Measurements from ENCODE around the gene SPACA6.

The SPACA6 gene

DNA sequence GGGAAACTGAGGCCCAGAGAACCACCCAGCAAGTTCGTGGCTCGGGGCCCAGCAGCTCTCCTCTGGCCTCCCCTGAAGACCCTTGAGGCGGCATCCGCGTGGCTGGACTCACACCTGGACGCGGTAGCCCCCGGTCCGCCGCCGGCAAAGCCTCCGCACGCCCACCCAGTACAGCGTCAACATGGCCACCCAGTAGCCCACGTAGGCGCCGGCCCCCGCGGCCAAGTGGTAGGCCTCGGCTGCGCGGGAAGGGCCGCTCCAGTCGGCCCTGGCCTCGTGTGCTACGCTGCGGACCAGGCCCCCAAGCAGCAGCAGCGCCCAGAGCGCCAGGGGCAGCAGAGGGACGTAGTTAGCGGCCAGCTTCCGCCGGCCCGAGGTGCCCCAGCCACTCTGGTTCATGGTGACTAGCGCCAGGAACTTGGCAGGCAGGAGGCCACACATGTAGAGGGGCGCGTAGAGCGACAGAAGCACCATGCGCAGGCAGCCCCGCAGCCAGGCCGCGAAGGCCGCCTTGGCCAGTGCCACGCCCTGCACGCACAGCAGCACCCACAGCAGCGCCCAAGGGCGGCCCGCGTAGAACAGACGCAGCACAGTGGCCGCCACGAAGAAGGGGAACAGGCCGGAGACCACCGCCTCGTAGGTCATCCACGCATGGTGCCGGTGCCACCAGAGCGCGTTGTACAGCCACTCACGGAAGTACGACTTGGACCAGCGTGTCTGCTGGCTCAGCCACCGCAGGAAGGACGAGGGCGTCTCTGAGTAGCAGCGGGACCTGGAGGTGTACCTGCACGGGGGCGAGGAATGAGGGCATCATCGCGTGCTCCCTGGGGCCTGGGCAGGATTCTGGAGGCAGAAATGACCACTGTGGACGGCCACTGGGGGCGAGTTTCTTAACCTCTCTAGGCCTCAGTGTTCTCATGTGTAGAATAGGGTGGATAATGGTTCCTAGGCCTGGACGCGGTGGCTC, 20.5 kb downstream of the SPACA6 start:
- no peak overlapping the region for H3K4me3 ChIP-seq (ENCODE audit: low read depth, low read length)
- TF ChIP-seq, protein P1, sequence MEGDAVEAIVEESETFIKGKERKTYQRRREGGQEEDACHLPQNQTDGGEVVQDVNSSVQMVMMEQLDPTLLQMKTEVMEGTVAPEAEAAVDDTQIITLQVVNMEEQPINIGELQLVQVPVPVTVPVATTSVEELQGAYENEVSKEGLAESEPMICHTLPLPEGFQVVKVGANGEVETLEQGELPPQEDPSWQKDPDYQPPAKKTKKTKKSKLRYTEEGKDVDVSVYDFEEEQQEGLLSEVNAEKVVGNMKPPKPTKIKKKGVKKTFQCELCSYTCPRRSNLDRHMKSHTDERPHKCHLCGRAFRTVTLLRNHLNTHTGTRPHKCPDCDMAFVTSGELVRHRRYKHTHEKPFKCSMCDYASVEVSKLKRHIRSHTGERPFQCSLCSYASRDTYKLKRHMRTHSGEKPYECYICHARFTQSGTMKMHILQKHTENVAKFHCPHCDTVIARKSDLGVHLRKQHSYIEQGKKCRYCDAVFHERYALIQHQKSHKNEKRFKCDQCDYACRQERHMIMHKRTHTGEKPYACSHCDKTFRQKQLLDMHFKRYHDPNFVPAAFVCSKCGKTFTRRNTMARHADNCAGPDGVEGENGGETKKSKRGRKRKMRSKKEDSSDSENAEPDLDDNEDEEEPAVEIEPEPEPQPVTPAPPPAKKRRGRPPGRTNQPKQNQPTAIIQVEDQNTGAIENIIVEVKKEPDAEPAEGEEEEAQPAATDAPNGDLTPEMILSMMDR (IDR thresholded peaks at IDR 0.05; ENCODE audit: low read depth, low read length, missing control alignments): no peak
- DNase-seq (ENCODE audit: low read depth): no peak

DNA sequence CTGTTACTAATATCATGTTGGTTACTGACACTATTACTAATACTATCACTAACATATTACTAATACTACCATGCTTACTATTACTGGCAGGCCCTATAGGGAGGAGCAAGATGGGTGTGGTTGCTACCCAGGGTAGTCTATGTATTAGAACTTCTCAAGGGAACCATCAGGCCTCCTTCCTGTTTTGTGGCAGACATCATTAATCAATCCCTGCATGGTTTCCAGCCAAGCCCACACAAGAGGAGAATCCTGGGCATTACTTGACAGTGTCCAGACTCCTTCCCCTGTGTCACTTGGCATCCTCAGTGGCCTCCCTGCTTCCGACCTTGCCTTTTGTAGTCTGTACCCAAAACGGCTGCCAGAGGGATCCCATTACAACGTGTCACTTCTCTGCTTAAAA, 21.7 kb downstream of the SPACA6 start:
- TF ChIP-seq, protein P1 (IDR thresholded peaks at IDR 0.05; ENCODE audit: low read depth, low read length, missing control alignments): no peak
- H3K4me3 ChIP-seq (ENCODE audit: low read depth, low read length): no peak overlapping the region
- DNase-seq (ENCODE audit: low read depth): no peak

DNA sequence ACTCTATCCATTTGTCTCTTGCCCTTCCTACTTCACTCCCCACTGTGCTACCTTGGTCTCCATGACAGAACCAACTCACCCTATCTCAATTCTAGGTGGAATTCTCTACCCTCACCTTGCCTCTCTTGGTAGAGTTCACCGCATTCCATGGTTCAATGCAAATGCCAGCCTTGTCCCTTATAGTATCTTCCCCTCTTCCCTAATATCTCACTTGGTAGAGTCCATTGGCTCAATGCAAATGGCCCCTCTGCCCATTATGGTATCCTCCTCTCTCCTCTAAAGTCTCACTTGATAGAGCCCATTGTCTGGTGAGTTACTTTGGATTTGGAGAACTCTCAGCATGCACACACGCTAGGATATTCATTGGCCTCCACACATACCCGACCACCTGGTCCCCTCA, 22.7 kb downstream of the SPACA6 start:
- no peak overlapping the region for H3K4me3 ChIP-seq (ENCODE audit: low read depth, low read length)
- no peak for DNase-seq (ENCODE audit: low read depth)
- TF ChIP-seq, protein P1 (IDR thresholded peaks at IDR 0.05; ENCODE audit: low read depth, low read length, missing control alignments): no peak

DNA sequence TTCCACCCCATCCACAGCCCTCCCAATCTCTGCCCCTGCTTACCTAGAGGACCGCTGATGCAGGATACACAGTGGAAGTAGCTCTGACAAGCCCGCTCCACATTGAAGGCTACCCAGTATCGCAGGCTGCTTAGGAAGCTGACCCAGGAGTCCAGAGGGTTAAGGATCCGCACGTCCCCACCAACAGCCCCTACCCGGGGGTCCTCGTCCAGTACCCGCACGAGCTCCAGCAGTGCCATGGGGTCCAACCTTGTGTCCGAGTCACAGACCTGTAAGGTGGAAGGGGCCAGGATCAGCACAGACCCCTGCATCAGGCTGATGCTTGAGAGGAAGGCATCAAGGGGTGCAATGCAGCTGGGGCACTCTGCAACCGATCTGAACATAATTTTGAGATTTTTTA, 23.8 kb downstream of the SPACA6 start:
- no peak for DNase-seq (ENCODE audit: low read depth)
- H3K4me3 ChIP-seq (ENCODE audit: low read depth, low read length): no peak overlapping the region
- TF ChIP-seq, protein P1 (IDR thresholded peaks at IDR 0.05; ENCODE audit: low read depth, low read length, missing control alignments): no peak

DNA sequence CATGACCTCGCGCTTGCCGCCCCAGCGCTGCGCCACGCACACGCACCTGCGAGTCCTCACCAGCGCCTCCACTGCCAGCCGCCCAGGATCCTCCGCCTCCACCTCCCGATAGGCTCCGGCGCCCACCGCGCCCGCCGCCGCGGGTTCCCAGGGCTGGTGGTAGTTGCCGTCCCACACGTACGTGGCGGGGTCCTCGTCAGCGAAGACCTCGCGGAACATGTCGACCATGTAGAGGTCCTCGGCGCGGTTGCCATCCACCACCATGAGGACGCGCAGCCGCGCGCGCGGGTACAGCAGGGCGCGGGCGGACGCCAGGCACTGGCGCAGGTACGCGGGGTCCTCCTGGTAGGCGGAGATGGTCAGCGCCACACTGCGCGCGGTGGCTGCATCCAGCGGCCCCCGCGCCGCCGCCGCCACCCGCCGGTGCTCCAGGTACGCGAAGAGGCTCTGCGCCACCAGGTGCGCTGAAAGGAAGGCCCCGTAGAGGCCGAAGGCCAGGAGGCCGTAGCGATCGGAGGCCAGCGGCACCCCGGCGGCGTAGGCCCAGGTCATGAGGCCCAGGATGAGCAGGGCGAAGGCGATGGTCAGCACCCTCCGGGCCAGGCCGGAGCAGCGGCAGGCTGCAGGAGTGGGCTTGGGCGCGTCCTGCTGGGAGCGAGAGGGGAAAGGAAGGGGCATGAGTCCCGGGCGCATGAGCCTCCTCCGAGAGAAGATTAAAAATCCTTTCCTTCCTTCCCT, 26.3 kb downstream of the SPACA6 start:
- TF ChIP-seq, protein P1 (IDR thresholded peaks at IDR 0.05; ENCODE audit: low read depth, low read length, missing control alignments): no peak
- H3K4me3 ChIP-seq (ENCODE audit: low read depth, low read length): no peak overlapping the region
- DNase-seq (ENCODE audit: low read depth): no peak

DNA sequence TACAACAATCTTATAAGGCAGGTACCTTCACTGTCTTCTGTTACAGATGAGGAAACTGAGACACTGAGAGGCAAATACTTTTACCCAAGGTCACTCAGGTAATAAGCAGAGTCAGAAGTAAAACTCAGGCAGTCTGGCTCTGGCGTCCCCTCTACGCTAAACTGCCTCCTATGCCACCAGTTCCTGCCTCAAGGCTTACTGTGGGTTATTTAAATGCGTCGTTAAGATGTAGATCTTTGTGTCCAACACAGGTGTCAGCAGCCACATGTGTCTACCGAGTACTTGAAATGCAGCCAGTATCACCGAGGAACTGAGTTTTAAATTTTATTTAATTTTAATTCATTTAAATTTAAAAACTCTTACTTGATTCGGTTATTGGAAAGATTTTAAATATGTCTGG, 28.8 kb downstream of the SPACA6 start:
- no peak overlapping the region for H3K4me3 ChIP-seq (ENCODE audit: low read depth, low read length)
- DNase-seq (ENCODE audit: low read depth): no peak
- TF ChIP-seq, protein P1 (IDR thresholded peaks at IDR 0.05; ENCODE audit: low read depth, low read length, missing control alignments): no peak
